GM18511 (cell line): ENCODE measurements around the gene DNAJC19.
"Not testable (repeated sequence)": the region's sequence is repeated elsewhere in the genome, so short reads cannot be mapped to it uniquely, and the experiment has no call there.

Experiments
- ATAC-seq: cut with Tn5 transposase; IDR thresholded peaks from one replicate; pipeline ENCODE4 v1.9.1; 2021; ENCODE audit warnings: mild to moderate bottlenecking, moderate library complexity; ENCODE audit not compliant: unreplicated experiment

DNAJC19 gene

GRCh38 chr3:180989291-180990163, at the start of gene DNAJC19:
TSS of gene DNAJC19 (minus strand) at chr3:180989736. CDS start at chr3:180989602, 134 bp downstream.
- ATAC-seq: peak; percentile 96

GRCh38 chr3:181030948-181031347, 41.4 kb upstream of the DNAJC19 start:
- no peak for ATAC-seq

DNA sequence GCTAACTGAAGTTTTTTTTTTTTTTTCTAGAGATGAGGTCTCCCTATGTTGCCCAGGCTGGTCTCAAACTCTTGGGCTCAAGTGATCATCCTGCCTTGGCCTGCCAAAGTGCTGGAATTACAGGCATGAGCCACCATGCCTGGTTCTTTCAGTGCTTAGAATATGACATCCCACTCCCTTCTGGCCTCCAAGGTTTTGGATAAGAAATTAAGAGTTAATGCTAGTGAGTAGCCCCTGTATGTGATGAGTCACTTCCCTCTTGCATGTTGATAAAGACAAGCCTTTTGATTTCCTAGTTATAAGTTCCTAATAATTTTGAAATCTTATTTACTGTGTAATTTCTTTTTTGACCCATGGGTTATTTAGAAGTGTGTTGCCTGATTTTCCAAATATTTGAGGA, 35.7 kb upstream of the DNAJC19 start:
- ATAC-seq: no peak

DNA sequence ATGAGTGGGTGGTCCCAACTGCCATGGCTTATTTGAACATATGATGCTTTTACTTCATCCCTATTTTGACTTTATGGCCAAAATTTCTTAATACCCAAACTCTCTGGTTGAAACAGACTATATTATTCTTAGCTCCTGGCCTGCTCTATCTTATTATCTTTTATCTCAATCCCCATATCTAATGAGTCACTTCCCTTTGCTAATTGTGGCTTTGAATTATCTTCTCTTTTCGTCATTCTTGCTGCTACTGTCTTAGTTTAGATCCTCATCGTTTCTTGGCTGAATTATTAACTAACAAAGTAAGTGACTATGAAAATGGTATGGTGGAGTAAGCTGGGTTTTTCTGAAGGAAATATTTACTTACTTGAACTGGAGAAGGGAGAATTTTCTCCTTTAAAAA, 28.2 kb upstream of the DNAJC19 start:
- ATAC-seq: no peak

GRCh38 chr3:181009225-181009624, 19.7 kb upstream of the DNAJC19 start:
- no peak for ATAC-seq

- no peak for ATAC-seq
These were observed 19.3 kb upstream of the DNAJC19 start for GRCh38 chr3:181008796-181009195.

DNA sequence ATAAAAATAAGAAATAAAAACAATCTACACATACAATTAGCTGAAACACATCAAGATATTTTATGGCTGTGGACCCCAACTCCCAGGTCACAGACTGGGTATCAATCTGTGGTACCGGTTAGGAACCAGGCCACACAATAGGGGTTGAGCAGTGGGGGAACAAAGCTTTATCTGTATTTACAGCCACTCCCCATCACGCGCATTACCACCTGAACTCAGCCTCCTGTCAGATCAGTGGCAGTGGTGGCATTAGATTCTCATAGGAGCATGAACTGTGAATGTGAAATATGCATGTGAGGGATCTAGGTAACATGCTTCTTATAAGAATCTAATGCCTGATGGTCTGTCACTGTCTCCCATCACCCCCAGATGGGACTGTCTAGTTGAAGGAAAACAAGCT, 17.7 kb upstream of the DNAJC19 start:
- no peak for ATAC-seq

DNA sequence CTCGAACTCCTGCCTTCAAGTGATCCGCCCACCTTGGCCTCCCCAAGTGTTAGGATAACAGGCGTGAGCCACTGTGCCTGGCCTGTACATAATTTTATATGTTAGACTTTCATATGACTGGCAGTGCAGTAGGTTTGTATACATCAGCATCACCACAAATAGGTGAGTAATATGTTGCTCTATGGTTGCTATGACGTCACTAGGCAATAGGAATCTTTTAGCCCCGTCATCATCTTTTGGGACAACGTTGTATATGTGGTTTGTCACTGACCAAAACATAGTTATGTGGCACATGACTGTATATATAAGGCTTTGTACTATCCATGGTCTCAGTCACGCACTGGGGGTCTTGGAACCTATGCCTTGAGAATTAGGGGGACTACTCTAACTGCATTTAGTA, 17.0 kb upstream of the DNAJC19 start:
- no peak for ATAC-seq

- not testable (repeated sequence) for ATAC-seq
These were observed 13.9 kb upstream of the DNAJC19 start for GRCh38 chr3:181003469-181003868.

GRCh38 chr3:181002331-181002730, 12.8 kb upstream of the DNAJC19 start:
- not testable (repeated sequence) for ATAC-seq

DNA sequence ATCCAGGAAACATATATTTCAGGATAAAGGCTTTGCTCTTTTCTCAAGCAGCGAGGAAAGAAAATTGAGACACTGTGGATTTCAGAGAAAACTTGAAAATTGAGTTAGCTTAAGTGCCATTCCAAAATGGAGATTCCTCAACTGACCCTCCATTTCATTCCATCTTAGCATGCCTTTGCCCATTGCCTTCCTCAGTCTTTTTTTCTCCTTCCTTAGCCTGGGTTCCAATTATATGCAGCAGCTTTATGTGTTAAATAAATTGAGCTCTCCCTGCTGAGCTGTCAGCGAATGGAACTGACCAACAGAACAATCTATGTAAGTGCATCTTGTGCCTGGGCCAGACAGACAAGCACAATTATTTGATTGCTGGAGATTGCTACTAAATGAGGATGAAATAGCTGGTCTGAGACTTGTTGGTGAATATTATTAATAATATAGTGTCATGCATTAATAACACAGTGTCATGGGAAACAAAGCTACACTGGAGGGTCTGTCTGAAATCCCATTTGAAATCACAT, 6.9 kb upstream of the DNAJC19 start:
- ATAC-seq: no peak

DNA sequence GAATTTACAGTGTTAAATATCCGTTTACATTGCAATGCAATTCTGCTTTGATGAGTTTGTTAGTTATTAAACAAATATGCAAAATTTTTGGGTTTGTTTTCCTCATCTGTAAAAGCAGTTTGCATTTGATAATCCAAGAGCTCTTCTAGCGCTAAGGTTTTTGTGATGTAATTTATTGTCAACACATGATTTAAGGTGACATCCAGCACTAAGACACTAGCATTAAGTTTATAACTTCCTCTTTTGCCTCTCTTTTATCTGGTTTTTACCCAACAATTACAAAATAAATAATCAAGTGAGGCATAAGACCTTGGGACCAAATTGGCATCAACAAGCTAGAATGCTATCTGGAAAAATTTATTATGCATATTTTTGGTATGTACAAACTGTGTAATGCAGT, 969 bp upstream of the DNAJC19 start:
- no peak for ATAC-seq

DNA sequence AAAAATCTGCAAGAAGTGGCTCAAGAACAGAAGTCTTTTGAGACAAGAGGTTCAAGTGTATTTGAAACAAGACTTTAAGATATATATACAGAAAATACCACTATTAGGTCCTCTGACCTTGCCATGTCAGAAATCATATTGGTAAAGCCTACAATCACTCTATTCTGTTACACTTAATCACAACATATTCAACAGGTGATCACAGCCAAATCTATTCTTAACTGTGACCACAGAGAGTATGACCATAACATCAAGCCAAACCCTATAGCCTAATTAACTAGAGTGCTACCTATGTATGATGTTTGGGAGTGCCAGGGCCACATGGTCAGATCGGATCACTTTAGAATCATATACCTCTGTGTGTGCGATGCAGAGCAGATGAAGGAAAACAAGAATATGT, 2.2 kb downstream of the DNAJC19 start:
- no peak for ATAC-seq

GRCh38 chr3:180986366-180986765, 3.2 kb downstream of the DNAJC19 start:
- ATAC-seq: not testable (repeated sequence)

DNA sequence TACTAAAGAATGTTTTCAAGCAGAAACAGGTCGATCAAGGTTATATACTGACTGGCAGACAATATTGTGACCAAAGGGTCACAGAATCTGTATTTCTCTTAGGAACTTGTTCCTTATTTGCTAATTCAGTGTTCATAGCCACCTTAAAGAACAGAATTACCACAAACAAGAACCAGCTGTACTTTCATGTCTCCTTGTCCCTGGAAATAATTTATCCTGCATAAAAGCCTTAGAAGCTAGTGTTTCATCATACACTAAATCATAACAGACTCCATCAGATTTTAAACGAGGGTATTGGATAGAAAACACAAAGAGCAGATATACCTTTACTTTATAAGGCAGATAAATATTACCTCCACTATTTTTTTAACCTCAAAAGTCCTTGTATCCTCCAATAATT, 6.4 kb downstream of the DNAJC19 start:
- ATAC-seq: no peak

- ATAC-seq: no peak
These were observed 7.6 kb downstream of the DNAJC19 start for GRCh38 chr3:180981912-180982311.

- no peak for ATAC-seq
These were observed 8.9 kb downstream of the DNAJC19 start for GRCh38 chr3:180980611-180981010.

GRCh38 chr3:180979961-180980360, 9.6 kb downstream of the DNAJC19 start:
- no peak for ATAC-seq

DNA sequence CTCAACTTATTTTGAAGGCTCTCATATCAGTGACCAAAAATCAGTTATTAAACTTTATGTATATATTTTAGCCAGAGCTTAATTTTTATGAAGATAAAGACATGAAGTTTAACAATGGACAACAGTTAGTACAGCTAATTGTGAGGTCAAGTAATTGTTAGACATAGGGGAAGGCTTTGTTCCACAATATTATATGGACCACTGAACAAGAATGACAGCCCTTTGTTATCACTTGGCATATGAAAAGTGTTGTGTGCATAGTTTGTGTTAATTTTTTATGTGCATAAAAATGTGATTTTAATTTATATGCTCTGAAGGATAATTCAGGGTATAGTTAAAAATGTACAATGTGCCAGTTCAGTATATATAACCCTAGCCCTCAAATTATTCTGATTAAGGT, 12.0 kb downstream of the DNAJC19 start:
- ATAC-seq: no peak

DNA sequence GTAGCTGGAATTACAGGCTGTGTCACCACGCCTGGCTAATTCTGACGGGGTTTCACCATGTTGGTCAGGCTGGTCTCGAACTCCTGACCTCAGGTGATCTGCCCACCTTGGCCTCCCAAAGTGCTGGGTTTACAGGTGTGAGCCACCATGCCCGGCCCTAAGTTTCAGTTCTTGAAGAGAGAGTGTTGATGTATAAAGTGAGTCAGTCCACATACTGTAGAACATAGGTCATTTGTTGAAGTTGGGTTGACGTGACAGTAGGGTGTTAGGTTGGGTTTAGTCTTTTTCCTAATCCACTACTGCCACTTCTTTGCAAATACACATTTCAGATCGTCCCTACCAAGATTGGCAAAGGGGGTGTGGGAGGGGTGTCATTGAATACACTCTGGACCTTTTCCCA, 15.2 kb downstream of the DNAJC19 start:
- no peak for ATAC-seq

DNA sequence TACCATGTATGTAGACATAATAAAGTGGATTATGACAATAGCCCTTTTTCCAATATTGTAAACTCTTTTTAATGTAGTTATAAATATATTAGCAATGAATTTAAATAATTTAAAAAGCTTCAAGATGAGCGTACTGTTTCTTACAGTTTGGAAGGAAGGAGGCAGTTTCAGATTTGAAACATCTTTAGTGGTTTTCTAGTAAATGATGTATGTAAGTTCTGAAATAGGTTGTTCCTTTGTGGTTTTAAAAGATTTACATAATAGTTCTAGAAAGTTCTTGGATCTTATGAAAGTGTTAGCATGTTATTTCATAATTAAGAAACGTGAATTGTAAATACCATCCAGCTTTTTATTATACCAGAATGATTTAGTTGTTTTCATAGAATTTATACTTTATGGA, 16.0 kb downstream of the DNAJC19 start:
- ATAC-seq: peak; percentile 72

GRCh38 chr3:180970931-180971330, 18.6 kb downstream of the DNAJC19 start:
- no peak for ATAC-seq

GRCh38 chr3:180962530-180962929, 27.0 kb downstream of the DNAJC19 start:
- ATAC-seq: no peak
